ENCODE results near the gene NCAPD3. TPM values are rescaled to one million over a fixed set of nuclear protein-coding genes. Genes with fewer than 3 reads are reported as not detected.
"Not testable (repeated sequence)": the region's sequence is repeated elsewhere in the genome, so short reads cannot be mapped to it uniquely, and the experiment has no call there.

The NCAPD3 gene
- total RNA-seq, 2 donors from 2014 or later = 44.4 to 61.9 TPM

- Histone ChIP-seq H3K36me3 (no peaks in the 10 kb centered on the region), H3K9me3 (no peaks in the 10 kb centered on the region), H3K4me3 (no peak overlapping the region), H3K27ac (peak overlapping the region; percentile 73 to 85), H3K27me3 (replicated peaks; ENCODE audit: insufficient read depth) (no peaks in the 10 kb centered on the region), H3K4me1 (replicated peaks) (peaks cover 4% of the 10 kb centered on the region)
- DNase-seq (ENCODE audit: low spot score) = peak; percentile 64
- WGBS = 16% methylated on average over 13 of the region's 13 CpGs
- intact Hi-C loops (cut with DNase I) = loop anchor here (5.0 to 10.0 kb wide), 2 partner anchors 53 to 165 kb away; partner anchors contain the start of genes IGSF9B and JAM3
- peak; percentile 75 for TF ChIP-seq POLR2AphosphoS5 (IDR thresholded peaks at IDR 0.05)
- no peak for TF ChIP-seq CTCF (IDR thresholded peaks at IDR 0.05)
- no peak for TF ChIP-seq POLR2A (IDR thresholded peaks at IDR 0.05)
These were observed 103.5 kb downstream of the NCAPD3 start for GRCh38 chr11:134120143-134120850.

- peak overlapping the region; percentile 73 to 85 for H3K27ac ChIP-seq
- peaks cover 4% of the 10 kb centered on the region for H3K4me1 ChIP-seq (replicated peaks)
These were observed 104.7 kb downstream of the NCAPD3 start for GRCh38 chr11:134119094-134119493.

GRCh38 chr11:134118006-134118405 is 105.8 kb downstream of the NCAPD3 start:
- no peaks in the 10 kb centered on the region for H3K9me3 ChIP-seq
- no peak for TF ChIP-seq POLR2A (IDR thresholded peaks at IDR 0.05)
- TF ChIP-seq CTCF (IDR thresholded peaks at IDR 0.05) = no peak
- no peak for TF ChIP-seq POLR2AphosphoS5 (IDR thresholded peaks at IDR 0.05)
- no peaks in the 10 kb centered on the region for H3K36me3 ChIP-seq
- H3K4me1 ChIP-seq (replicated peaks) = peaks cover 4% of the 10 kb centered on the region
- H3K4me3 ChIP-seq = no peak overlapping the region
- intact Hi-C loops (cut with DNase I) = no loop called here
- DNase-seq (ENCODE audit: low spot score) = no peak
- no peaks in the 10 kb centered on the region for H3K27me3 ChIP-seq (replicated peaks; ENCODE audit: insufficient read depth)
- no peak overlapping the region for H3K27ac ChIP-seq

More at GRCh38 chr11:134119094-134119493, 104.7 kb downstream of the NCAPD3 start:
- no peak for DNase-seq (ENCODE audit: low spot score)
- no peaks in the 10 kb centered on the region for H3K36me3 ChIP-seq
- no peak for TF ChIP-seq POLR2AphosphoS5 (IDR thresholded peaks at IDR 0.05)
- TF ChIP-seq CTCF (IDR thresholded peaks at IDR 0.05) = no peak
- TF ChIP-seq POLR2A (IDR thresholded peaks at IDR 0.05) = no peak
- WGBS = 82% methylated on average over 3 of the region's 3 CpGs
- intact Hi-C loops (cut with DNase I) = no loop called here
- no peak overlapping the region for H3K4me3 ChIP-seq
- H3K9me3 ChIP-seq = no peaks in the 10 kb centered on the region
- H3K27me3 ChIP-seq (replicated peaks; ENCODE audit: insufficient read depth) = no peaks in the 10 kb centered on the region

GRCh38 chr11:134116210-134116609 is 107.6 kb downstream of the NCAPD3 start:
- no peaks in the 10 kb centered on the region for H3K27me3 ChIP-seq (replicated peaks; ENCODE audit: insufficient read depth)
- no peak for TF ChIP-seq POLR2AphosphoS5 (IDR thresholded peaks at IDR 0.05)
- no peak for TF ChIP-seq POLR2A (IDR thresholded peaks at IDR 0.05)
- no peak for TF ChIP-seq CTCF (IDR thresholded peaks at IDR 0.05)
- DNase-seq (ENCODE audit: low spot score) = no peak
- peaks cover 4% of the 10 kb centered on the region for H3K4me1 ChIP-seq (replicated peaks)
- intact Hi-C loops (cut with DNase I) = no loop called here
- WGBS = 100% methylated on average over 1 of the region's 1 CpG
- H3K4me3 ChIP-seq = no peak overlapping the region
- no peaks in the 10 kb centered on the region for H3K36me3 ChIP-seq
- H3K27ac ChIP-seq = no peak overlapping the region
- no peaks in the 10 kb centered on the region for H3K9me3 ChIP-seq

- H3K4me3 ChIP-seq; intact Hi-C loops (cut with DNase I); H3K27me3 ChIP-seq (replicated peaks; ENCODE audit: insufficient read depth); H3K27ac ChIP-seq; H3K4me1 ChIP-seq (replicated peaks); H3K9me3 ChIP-seq; H3K36me3 ChIP-seq; DNase-seq (ENCODE audit: low spot score): not testable (repeated sequence)
- 90% methylated on average over 1 of the region's 1 CpG for WGBS
These were observed 110.0 kb downstream of the NCAPD3 start for GRCh38 chr11:134113787-134114186.
